MCF 10A (cell line): ENCODE results near the gene GRAMD1B. TPM values are rescaled to one million over a fixed set of nuclear protein-coding genes. Genes with fewer than 3 reads are reported as not detected.

Experiments
- BruUV-seq: library from RNA; stranded (reverse); fragments of 400-500 nt; replicated peaks from 2 replicates; lab custom pipeline; 2021; lab: Mats Ljungman, UMichigan
- CTCF ChIA-PET: fragments of 300-600 bp; sonication (Branson Sonifier 250); formaldehyde crosslinking; extraction: SDS; loops from one replicate; lab custom pipeline; 2021; ENCODE audit warnings: antibody characterized with exemption, inconsistent platforms; lab: Yijun Ruan, JAX
- POLR2A ChIA-PET: fragments of 300-600, 350-650 bp; sonication (Branson Sonifier 250); formaldehyde crosslinking; extraction: SDS; loops from one replicate; lab custom pipeline; 2020; ENCODE audit warnings: antibody characterized with exemption, inconsistent platforms; lab: Yijun Ruan, JAX
- DNase-seq: peaks from one replicate; pipeline ENCODE4 v3.0.0-alpha.2; 2018; ENCODE audit not compliant: unreplicated experiment
- H3K27ac Mint-ChIP-seq: one replicate; pipeline ENCODE4 v1.8.0; 2022; ENCODE audit warnings: mild to moderate bottlenecking, low read depth, mixed read lengths; ENCODE audit not compliant: unreplicated experiment
- H3K27me3 Mint-ChIP-seq: one replicate; pipeline ENCODE4 v1.8.0; 2022; ENCODE audit warnings: mixed read lengths; ENCODE audit not compliant: insufficient read depth, unreplicated experiment
- H3K36me3 Mint-ChIP-seq: one replicate; pipeline ENCODE4 v1.8.0; 2022; ENCODE audit warnings: mild to moderate bottlenecking, moderate library complexity, mixed read lengths; ENCODE audit not compliant: insufficient read depth, unreplicated experiment
- H3K4me1 Mint-ChIP-seq: one replicate; pipeline ENCODE4 v1.8.0; 2022; ENCODE audit warnings: mixed read lengths; ENCODE audit not compliant: insufficient read depth, unreplicated experiment
- H3K4me3 Mint-ChIP-seq: one replicate; pipeline ENCODE4 v1.8.0; 2022; ENCODE audit warnings: mild to moderate bottlenecking, moderate library complexity, mixed read lengths; ENCODE audit not compliant: unreplicated experiment
- H3K9me3 Mint-ChIP-seq: one replicate; pipeline ENCODE4 v1.8.0; 2022; ENCODE audit warnings: mixed read lengths; ENCODE audit not compliant: unreplicated experiment
- intact Hi-C: fragments of 100-400 bp; cut with micrococcal nuclease; formaldehyde crosslinking; loops from 2 replicates; pipeline ENCODE4 v1.14.1; 2022
- total RNA-seq: library from RNA; stranded (reverse); gene quantifications from 2 replicates; pipeline ENCODE4 v1.2.3, GENCODE V29; 2022
- TF ChIP-seq, protein P1 (sequence below): fragments of 200-600 bp; IDR thresholded peaks from one replicate; pipeline ENCODE4 v1.8.0; 2022; ENCODE audit warnings: antibody characterized with exemption, mild to moderate bottlenecking; ENCODE audit not compliant: unreplicated experiment

Gene GRAMD1B
- total RNA-seq, 1 experiment from 2014 or later, result 0.26 TPM

- POLR2A ChIA-PET, result interaction anchor here (0.7 kb wide), 1 partner anchor 22 kb away, joined by 3 read pairs; no protein-coding TSS in a partner anchor
- peaks cover 8% of the 10 kb centered on the region for H3K27me3 Mint-ChIP-seq
- no peak for DNase-seq
These were observed 1.6 kb downstream of the GRAMD1B start for GRCh38 chr11:123431619-123432018.

GRCh38 chr11:123434262-123434661 is 4.2 kb downstream of the GRAMD1B start:
- intact Hi-C loops, result no loop called here
- CTCF ChIA-PET, result interaction anchor here (0.6 to 5.9 kb wide), 8 partner anchors 11 to 244 kb away, joined by 3 to 25 read pairs (median 5); no protein-coding TSS in a partner anchor
- no peaks in the 10 kb centered on the region for H3K36me3 Mint-ChIP-seq

More at GRCh38 chr11:123431619-123432018, 1.6 kb downstream of the GRAMD1B start:
- Mint-ChIP-seq H3K36me3 (peaks cover 5% of the 10 kb centered on the region), H3K27ac (no peak overlapping the region), H3K9me3 (no peaks in the 10 kb centered on the region), H3K4me3 (no peak overlapping the region), H3K4me1 (no peaks in the 10 kb centered on the region)
- no TSS peak for BruUV-seq
- TF ChIP-seq, protein P1, sequence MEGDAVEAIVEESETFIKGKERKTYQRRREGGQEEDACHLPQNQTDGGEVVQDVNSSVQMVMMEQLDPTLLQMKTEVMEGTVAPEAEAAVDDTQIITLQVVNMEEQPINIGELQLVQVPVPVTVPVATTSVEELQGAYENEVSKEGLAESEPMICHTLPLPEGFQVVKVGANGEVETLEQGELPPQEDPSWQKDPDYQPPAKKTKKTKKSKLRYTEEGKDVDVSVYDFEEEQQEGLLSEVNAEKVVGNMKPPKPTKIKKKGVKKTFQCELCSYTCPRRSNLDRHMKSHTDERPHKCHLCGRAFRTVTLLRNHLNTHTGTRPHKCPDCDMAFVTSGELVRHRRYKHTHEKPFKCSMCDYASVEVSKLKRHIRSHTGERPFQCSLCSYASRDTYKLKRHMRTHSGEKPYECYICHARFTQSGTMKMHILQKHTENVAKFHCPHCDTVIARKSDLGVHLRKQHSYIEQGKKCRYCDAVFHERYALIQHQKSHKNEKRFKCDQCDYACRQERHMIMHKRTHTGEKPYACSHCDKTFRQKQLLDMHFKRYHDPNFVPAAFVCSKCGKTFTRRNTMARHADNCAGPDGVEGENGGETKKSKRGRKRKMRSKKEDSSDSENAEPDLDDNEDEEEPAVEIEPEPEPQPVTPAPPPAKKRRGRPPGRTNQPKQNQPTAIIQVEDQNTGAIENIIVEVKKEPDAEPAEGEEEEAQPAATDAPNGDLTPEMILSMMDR, result no peak
- CTCF ChIA-PET, result interaction anchor here (0.6 to 5.9 kb wide), 2 partner anchors 24 to 1822 kb away, joined by 3 to 25 read pairs; no protein-coding TSS in a partner anchor
- intact Hi-C loops, result no loop called here

GRCh38 chr11:123434911-123435310 is 4.8 kb downstream of the GRAMD1B start:
- Mint-ChIP-seq H3K27me3 (no peaks in the 10 kb centered on the region), H3K4me1 (no peaks in the 10 kb centered on the region), H3K4me3 (no peak overlapping the region)

More at GRCh38 chr11:123434262-123434661, 4.2 kb downstream of the GRAMD1B start:
- TF ChIP-seq, protein P1, result no peak
- Mint-ChIP-seq H3K9me3 (no peaks in the 10 kb centered on the region), H3K27ac (no peak overlapping the region), H3K4me1 (no peaks in the 10 kb centered on the region), H3K4me3 (no peak overlapping the region), H3K27me3 (no peaks in the 10 kb centered on the region)
- POLR2A ChIA-PET, result no interaction called here
- no TSS peak for BruUV-seq
- peak; percentile 35 for DNase-seq

DNA sequence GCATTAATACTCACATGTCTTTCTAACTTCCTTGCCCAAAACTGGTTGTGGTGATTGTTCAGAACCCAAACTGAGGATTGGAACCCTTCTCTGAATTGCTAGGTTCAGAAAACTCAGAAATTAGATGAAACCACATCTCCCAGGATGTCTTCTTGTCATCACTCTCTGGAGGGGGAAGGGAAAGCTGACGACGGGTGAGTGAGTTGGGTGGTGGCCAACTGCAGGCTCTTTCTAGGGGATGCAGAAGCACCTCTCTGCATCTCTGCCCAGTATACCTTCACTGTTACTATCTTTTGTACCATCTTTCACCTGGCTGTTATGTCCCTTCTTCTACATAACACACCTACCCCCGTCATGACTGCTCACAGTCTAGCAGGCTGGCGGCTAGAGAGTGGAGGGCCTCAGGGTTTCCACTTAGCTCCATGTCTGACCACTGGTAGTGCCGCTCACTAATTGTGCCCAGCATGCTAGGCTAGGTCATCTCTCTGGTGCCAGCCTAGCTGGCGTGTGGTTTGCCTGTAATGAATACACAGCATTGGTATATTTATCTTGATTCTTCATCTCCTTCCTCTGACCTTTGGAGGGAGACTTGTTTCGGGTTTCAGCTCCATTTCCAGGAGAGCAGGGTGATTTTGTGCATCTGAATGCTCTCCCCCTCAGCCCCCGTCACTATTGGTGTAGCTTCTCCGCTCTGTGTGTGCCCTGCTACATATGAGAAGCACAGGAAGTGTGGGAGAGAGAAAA is 7.3 kb downstream of the GRAMD1B start:
- TF ChIP-seq, protein P1, result no peak
- H3K27me3 Mint-ChIP-seq, result no peaks in the 10 kb centered on the region
- no peaks in the 10 kb centered on the region for H3K36me3 Mint-ChIP-seq
- H3K4me3 Mint-ChIP-seq, result no peak overlapping the region
- DNase-seq, result no peak
- BruUV-seq, result no TSS peak
- H3K4me1 Mint-ChIP-seq, result no peaks in the 10 kb centered on the region
- H3K9me3 Mint-ChIP-seq, result no peaks in the 10 kb centered on the region
- intact Hi-C loops, result no loop called here
- H3K27ac Mint-ChIP-seq, result no peak overlapping the region
- ChIA-PET CTCF (interaction anchor here (4.1 kb wide), 1 partner anchor 30 kb away, joined by 25 read pairs; no protein-coding TSS in a partner anchor), POLR2A (interaction anchor here (0.7 to 1.5 kb wide), 3 partner anchors 11 to 408 kb away, joined by 3 read pairs; no protein-coding TSS in a partner anchor)

More at GRCh38 chr11:123434911-123435310, 4.8 kb downstream of the GRAMD1B start:
- Mint-ChIP-seq H3K9me3 (no peaks in the 10 kb centered on the region), H3K27ac (no peak overlapping the region), H3K36me3 (no peaks in the 10 kb centered on the region)
- CTCF ChIA-PET, result interaction anchor here (0.7 to 5.9 kb wide), 6 partner anchors 10 to 167 kb away, joined by 3 to 25 read pairs (median 5); no protein-coding TSS in a partner anchor
- POLR2A ChIA-PET, result interaction anchor here (1.0 kb wide), 1 partner anchor 10 kb away, joined by 3 read pairs; no protein-coding TSS in a partner anchor
- DNase-seq, result no peak
- BruUV-seq, result no TSS peak
- intact Hi-C loops, result no loop called here
- TF ChIP-seq, protein P1, result no peak
